Activated CD4-positive, alpha-beta T cell treated with anti-CD3 and anti-CD28 coated beads for 36 hours (primary cell): ENCODE measurements around the gene OR5B17. TPM values are rescaled to one million over a fixed set of nuclear protein-coding genes. Genes with fewer than 3 reads are reported as not detected.

Experiments
- ATAC-seq: fragments of 200-7000 bp; cut with Tn5 transposase; one replicate; pipeline ENCODE4 v1.10.0; 2021; ENCODE audit warnings: mild to moderate bottlenecking, moderate library complexity
- CTCF ChIA-PET: fragments of 350-600 bp; sonication (Branson Sonifier 250); formaldehyde crosslinking; loops from one replicate; lab custom pipeline; 2021; ENCODE audit warnings: antibody characterized with exemption; lab: Charles Lee
- POLR2A ChIA-PET: fragments of 350-600 bp; sonication (Branson Sonifier 250); formaldehyde crosslinking; loops from one replicate; lab custom pipeline; 2021; ENCODE audit warnings: antibody characterized with exemption, inconsistent platforms; lab: Charles Lee
- DNase-seq: peaks from one replicate; pipeline ENCODE4 v3.0.0-alpha.2; 2020
- H3K27ac Mint-ChIP-seq: one replicate; pipeline ENCODE4 v1.8.0; 2021; ENCODE audit warnings: mixed read lengths
- H3K27me3 Mint-ChIP-seq: one replicate; pipeline ENCODE4 v1.8.0; 2021; ENCODE audit warnings: mixed read lengths
- H3K36me3 Mint-ChIP-seq: one replicate; pipeline ENCODE4 v1.8.0; 2021; ENCODE audit warnings: low read depth, mixed read lengths
- H3K4me1 Mint-ChIP-seq: one replicate; pipeline ENCODE4 v1.8.0; 2021; ENCODE audit warnings: mixed read lengths
- H3K4me3 Mint-ChIP-seq: one replicate; pipeline ENCODE4 v1.8.0; 2021; ENCODE audit warnings: mild to moderate bottlenecking, moderate library complexity, mixed read lengths
- H3K9me3 Mint-ChIP-seq: one replicate; pipeline ENCODE4 v1.8.0; 2021; ENCODE audit warnings: low read depth, mixed read lengths
- intact Hi-C, 2 experiments: fragments of 100-400 bp; cut with DNase I in 1 of 2; cut with micrococcal nuclease in 1 of 2; formaldehyde crosslinking; loops; one replicate each; pipeline versions ENCODE4 v1.14.2 to v1.15.1; 2022 to 2024; cut with DNase I, micrococcal nuclease
- total RNA-seq, 2 experiments: library from RNA; stranded (reverse); gene quantifications; one replicate each; pipeline ENCODE4 v1.2.3, GENCODE V29; 2021

The OR5B17 gene
- total RNA-seq, 2 experiments from 2014 or later: not detected

DNA sequence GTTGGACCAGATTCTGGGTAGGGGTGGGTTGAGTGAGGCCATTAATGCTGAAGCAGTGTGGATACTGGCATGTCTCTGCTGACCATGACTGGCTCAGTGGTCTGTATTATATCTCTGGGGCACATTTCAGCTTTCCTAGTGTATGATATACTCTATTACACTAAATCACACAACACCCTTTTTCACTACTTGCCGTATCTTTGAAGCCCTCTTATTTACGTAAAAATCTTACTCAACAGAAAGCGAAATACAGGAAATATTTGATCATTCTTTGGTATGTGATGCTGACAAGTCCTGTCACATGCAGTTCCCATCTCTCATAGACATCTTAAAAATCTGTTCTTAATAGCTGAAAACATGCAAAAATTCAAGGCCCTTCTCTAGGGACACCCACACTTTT is 40.3 kb downstream of the OR5B17 start:
- ChIA-PET CTCF (no interaction called here), POLR2A (no interaction called here)
- DNase-seq (no peak), ATAC-seq (no peak)
- Mint-ChIP-seq H3K27ac (no peak overlapping the region), H3K4me3 (no peak overlapping the region), H3K9me3 (peaks cover under 1% of the 10 kb centered on the region), H3K27me3 (peaks cover 3% of the 10 kb centered on the region), H3K4me1 (no peaks in the 10 kb centered on the region), H3K36me3 (no peaks in the 10 kb centered on the region)
- intact Hi-C loops: no loop called here

- peaks cover 11% of the 10 kb centered on the region for H3K27me3 Mint-ChIP-seq
- CTCF ChIA-PET: no interaction called here
Measured at GRCh38 chr11:58316142-58316541, 42.7 kb downstream of the OR5B17 start.

More at GRCh38 chr11:58316142-58316541, 42.7 kb downstream of the OR5B17 start:
- ATAC-seq (no peak), DNase-seq (no peak)
- Mint-ChIP-seq H3K36me3 (no peaks in the 10 kb centered on the region), H3K4me3 (no peak overlapping the region), H3K4me1 (no peaks in the 10 kb centered on the region), H3K27ac (no peak overlapping the region), H3K9me3 (peaks cover 7% of the 10 kb centered on the region)
- intact Hi-C loops: no loop called here
- POLR2A ChIA-PET: no interaction called here

Other genes with a start within 250 kb of the OR5B17 start
- gene OR9I1, start 233.5 kb downstream of the OR5B17 start, total RNA-seq: not detected
- not detected for gene OR9Q2, start 170.0 kb downstream of the OR5B17 start, total RNA-seq
- gene OR1S2, start 154.9 kb downstream of the OR5B17 start, total RNA-seq: not detected
- not detected for gene OR1S1, start 146.3 kb downstream of the OR5B17 start, total RNA-seq
- gene OR10Q1, start 130.2 kb downstream of the OR5B17 start, total RNA-seq: not detected
- gene OR10W1, start 90.8 kb downstream of the OR5B17 start, total RNA-seq: not detected
- gene OR5B3, start 47.8 kb upstream of the OR5B17 start, total RNA-seq: not detected
- not detected for gene OR5B2, start 69.1 kb upstream of the OR5B17 start, total RNA-seq
- gene OR5B12, start 83.2 kb upstream of the OR5B17 start, total RNA-seq: not detected
- gene OR5B21, start 149.0 kb upstream of the OR5B17 start, total RNA-seq: under 1 TPM in 1 of 2 experiments, not detected in 1; 0.33 TPM
- gene LPXN, start 216.8 kb upstream of the OR5B17 start, total RNA-seq: 100 to 1,000 TPM; 110 to 163 TPM
- gene ZFP91, start 220.0 kb upstream of the OR5B17 start, total RNA-seq: 10 to 100 TPM; 35.7 to 44.0 TPM